ENCODE data around the gene DIP2C. TPM values are rescaled to one million over a fixed set of nuclear protein-coding genes. Genes with fewer than 3 reads are reported as not detected.

DIP2C gene
- total RNA-seq, 1 experiment from 2014 or later, result 11.0 TPM

DNA sequence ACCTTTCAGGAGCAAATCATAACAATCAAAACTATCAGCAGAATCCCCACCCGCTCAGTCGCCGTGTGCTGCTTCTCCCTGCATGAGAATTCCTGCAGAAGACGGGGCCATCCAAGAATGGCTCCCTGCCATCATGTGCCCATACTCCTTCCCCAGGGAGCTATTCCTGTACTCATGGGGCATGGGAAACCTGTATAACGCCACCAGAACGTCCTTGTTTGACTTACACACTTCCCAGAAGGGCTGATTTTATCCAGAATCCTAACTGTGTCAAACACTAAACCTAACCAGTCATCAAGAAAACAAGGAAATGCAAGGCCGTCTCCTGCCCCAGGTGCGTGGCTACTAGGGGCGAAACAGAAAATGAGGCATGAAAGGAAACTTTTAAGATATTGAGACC lies 16.0 kb downstream of the DIP2C start (continued):
- TF ChIP-seq, protein P1, sequence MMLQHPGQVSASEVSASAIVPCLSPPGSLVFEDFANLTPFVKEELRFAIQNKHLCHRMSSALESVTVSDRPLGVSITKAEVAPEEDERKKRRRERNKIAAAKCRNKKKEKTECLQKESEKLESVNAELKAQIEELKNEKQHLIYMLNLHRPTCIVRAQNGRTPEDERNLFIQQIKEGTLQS (CRISPR knock-in tag; conservative IDR thresholded peaks at IDR 0.05), result no peak
- TF ChIP-seq RELA (CRISPR knock-in tag; IDR thresholded peaks at IDR 0.05; ENCODE audit: borderline replicate concordance) (no peak), NFATC4 (CRISPR knock-in tag; IDR thresholded peaks at IDR 0.05) (no peak), CREB1 (CRISPR knock-in tag; IDR thresholded peaks at IDR 0.05) (no peak), NR2C2 (CRISPR knock-in tag; IDR thresholded peaks at IDR 0.05) (no peak), ZNF121 (CRISPR knock-in tag; IDR thresholded peaks at IDR 0.05) (no peak)
- TF ChIP-seq, protein P2, sequence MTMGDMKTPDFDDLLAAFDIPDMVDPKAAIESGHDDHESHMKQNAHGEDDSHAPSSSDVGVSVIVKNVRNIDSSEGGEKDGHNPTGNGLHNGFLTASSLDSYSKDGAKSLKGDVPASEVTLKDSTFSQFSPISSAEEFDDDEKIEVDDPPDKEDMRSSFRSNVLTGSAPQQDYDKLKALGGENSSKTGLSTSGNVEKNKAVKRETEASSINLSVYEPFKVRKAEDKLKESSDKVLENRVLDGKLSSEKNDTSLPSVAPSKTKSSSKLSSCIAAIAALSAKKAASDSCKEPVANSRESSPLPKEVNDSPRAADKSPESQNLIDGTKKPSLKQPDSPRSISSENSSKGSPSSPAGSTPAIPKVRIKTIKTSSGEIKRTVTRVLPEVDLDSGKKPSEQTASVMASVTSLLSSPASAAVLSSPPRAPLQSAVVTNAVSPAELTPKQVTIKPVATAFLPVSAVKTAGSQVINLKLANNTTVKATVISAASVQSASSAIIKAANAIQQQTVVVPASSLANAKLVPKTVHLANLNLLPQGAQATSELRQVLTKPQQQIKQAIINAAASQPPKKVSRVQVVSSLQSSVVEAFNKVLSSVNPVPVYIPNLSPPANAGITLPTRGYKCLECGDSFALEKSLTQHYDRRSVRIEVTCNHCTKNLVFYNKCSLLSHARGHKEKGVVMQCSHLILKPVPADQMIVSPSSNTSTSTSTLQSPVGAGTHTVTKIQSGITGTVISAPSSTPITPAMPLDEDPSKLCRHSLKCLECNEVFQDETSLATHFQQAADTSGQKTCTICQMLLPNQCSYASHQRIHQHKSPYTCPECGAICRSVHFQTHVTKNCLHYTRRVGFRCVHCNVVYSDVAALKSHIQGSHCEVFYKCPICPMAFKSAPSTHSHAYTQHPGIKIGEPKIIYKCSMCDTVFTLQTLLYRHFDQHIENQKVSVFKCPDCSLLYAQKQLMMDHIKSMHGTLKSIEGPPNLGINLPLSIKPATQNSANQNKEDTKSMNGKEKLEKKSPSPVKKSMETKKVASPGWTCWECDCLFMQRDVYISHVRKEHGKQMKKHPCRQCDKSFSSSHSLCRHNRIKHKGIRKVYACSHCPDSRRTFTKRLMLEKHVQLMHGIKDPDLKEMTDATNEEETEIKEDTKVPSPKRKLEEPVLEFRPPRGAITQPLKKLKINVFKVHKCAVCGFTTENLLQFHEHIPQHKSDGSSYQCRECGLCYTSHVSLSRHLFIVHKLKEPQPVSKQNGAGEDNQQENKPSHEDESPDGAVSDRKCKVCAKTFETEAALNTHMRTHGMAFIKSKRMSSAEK (CRISPR knock-in tag; IDR thresholded peaks at IDR 0.05; ENCODE audit: borderline replicate concordance), result no peak
- TF ChIP-seq, protein P3, sequence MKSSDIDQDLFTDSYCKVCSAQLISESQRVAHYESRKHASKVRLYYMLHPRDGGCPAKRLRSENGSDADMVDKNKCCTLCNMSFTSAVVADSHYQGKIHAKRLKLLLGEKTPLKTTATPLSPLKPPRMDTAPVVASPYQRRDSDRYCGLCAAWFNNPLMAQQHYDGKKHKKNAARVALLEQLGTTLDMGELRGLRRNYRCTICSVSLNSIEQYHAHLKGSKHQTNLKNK (CRISPR knock-in tag; IDR thresholded peaks at IDR 0.05), result no peak
- TF ChIP-seq, protein P4, sequence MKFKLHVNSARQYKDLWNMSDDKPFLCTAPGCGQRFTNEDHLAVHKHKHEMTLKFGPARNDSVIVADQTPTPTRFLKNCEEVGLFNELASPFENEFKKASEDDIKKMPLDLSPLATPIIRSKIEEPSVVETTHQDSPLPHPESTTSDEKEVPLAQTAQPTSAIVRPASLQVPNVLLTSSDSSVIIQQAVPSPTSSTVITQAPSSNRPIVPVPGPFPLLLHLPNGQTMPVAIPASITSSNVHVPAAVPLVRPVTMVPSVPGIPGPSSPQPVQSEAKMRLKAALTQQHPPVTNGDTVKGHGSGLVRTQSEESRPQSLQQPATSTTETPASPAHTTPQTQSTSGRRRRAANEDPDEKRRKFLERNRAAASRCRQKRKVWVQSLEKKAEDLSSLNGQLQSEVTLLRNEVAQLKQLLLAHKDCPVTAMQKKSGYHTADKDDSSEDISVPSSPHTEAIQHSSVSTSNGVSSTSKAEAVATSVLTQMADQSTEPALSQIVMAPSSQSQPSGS (CRISPR knock-in tag; IDR thresholded peaks at IDR 0.05; ENCODE audit: borderline replicate concordance, low read depth), result no peak

DNA sequence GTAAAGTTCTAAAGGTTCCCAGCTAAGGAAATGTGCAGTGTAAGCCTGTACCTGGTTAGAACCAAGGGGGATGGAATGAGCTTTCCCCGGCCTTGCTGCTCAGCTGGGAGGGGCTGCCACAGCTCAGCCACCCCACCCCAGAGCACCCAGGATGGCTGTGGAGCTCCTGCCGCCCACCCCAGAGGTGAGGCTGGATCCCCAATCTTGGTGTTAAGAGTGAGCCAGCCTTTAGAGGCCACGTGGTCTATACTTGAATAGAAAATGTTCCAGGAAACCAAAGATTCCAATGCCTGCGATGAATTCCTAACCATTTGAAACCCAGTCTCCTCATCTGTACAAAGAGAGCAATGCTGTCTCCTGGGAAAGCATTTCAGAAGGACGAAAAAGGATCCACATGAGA lies 16.5 kb downstream of the DIP2C start:
- peaks cover 7% of the 10 kb centered on the region for H3K36me3 Mint-ChIP-seq
- POLR2A ChIA-PET, result no interaction called here
- no peaks in the 10 kb centered on the region for H3K27me3 Mint-ChIP-seq (ENCODE audit: low read depth)
- CTCF ChIA-PET, result interaction anchor here (1.2 kb wide), 1 partner anchor 116 kb away, joined by 3 read pairs; no protein-coding TSS in a partner anchor
- ATAC-seq (no peak), DNase-seq (ENCODE audit: low spot score) (no peak)
- H3K9me3 Mint-ChIP-seq, result peaks cover 14% of the 10 kb centered on the region
- H3K4me3 Mint-ChIP-seq, result no peak overlapping the region
- no peak overlapping the region for H3K27ac Mint-ChIP-seq
- peaks cover 4% of the 10 kb centered on the region; the same call in 1 of the 2 replicates for H3K4me1 Mint-ChIP-seq
- TF ChIP-seq, protein P5, sequence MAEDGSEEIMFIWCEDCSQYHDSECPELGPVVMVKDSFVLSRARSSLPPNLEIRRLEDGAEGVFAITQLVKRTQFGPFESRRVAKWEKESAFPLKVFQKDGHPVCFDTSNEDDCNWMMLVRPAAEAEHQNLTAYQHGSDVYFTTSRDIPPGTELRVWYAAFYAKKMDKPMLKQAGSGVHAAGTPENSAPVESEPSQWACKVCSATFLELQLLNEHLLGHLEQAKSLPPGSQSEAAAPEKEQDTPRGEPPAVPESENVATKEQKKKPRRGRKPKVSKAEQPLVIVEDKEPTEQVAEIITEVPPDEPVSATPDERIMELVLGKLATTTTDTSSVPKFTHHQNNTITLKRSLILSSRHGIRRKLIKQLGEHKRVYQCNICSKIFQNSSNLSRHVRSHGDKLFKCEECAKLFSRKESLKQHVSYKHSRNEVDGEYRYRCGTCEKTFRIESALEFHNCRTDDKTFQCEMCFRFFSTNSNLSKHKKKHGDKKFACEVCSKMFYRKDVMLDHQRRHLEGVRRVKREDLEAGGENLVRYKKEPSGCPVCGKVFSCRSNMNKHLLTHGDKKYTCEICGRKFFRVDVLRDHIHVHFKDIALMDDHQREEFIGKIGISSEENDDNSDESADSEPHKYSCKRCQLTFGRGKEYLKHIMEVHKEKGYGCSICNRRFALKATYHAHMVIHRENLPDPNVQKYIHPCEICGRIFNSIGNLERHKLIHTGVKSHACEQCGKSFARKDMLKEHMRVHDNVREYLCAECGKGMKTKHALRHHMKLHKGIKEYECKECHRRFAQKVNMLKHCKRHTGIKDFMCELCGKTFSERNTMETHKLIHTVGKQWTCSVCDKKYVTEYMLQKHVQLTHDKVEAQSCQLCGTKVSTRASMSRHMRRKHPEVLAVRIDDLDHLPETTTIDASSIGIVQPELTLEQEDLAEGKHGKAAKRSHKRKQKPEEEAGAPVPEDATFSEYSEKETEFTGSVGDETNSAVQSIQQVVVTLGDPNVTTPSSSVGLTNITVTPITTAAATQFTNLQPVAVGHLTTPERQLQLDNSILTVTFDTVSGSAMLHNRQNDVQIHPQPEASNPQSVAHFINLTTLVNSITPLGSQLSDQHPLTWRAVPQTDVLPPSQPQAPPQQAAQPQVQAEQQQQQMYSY (CRISPR knock-in tag; IDR thresholded peaks at IDR 0.05), result no peak
- TF ChIP-seq, protein P6, sequence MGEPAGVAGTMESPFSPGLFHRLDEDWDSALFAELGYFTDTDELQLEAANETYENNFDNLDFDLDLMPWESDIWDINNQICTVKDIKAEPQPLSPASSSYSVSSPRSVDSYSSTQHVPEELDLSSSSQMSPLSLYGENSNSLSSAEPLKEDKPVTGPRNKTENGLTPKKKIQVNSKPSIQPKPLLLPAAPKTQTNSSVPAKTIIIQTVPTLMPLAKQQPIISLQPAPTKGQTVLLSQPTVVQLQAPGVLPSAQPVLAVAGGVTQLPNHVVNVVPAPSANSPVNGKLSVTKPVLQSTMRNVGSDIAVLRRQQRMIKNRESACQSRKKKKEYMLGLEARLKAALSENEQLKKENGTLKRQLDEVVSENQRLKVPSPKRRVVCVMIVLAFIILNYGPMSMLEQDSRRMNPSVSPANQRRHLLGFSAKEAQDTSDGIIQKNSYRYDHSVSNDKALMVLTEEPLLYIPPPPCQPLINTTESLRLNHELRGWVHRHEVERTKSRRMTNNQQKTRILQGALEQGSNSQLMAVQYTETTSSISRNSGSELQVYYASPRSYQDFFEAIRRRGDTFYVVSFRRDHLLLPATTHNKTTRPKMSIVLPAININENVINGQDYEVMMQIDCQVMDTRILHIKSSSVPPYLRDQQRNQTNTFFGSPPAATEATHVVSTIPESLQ (CRISPR knock-in tag; IDR thresholded peaks at IDR 0.05), result no peak
- no peak for TF ChIP-seq CREB1 (CRISPR knock-in tag; IDR thresholded peaks at IDR 0.05)
- no peak for TF ChIP-seq ZNF121 (CRISPR knock-in tag; IDR thresholded peaks at IDR 0.05)
- TF ChIP-seq, protein P7, sequence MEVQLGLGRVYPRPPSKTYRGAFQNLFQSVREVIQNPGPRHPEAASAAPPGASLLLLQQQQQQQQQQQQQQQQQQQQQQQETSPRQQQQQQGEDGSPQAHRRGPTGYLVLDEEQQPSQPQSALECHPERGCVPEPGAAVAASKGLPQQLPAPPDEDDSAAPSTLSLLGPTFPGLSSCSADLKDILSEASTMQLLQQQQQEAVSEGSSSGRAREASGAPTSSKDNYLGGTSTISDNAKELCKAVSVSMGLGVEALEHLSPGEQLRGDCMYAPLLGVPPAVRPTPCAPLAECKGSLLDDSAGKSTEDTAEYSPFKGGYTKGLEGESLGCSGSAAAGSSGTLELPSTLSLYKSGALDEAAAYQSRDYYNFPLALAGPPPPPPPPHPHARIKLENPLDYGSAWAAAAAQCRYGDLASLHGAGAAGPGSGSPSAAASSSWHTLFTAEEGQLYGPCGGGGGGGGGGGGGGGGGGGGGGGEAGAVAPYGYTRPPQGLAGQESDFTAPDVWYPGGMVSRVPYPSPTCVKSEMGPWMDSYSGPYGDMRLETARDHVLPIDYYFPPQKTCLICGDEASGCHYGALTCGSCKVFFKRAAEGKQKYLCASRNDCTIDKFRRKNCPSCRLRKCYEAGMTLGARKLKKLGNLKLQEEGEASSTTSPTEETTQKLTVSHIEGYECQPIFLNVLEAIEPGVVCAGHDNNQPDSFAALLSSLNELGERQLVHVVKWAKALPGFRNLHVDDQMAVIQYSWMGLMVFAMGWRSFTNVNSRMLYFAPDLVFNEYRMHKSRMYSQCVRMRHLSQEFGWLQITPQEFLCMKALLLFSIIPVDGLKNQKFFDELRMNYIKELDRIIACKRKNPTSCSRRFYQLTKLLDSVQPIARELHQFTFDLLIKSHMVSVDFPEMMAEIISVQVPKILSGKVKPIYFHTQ (CRISPR knock-in tag; IDR thresholded peaks at IDR 0.05), result no peak
- TF ChIP-seq FOXK1 (CRISPR knock-in tag; IDR thresholded peaks at IDR 0.05), result no peak
- TF ChIP-seq, protein P8, sequence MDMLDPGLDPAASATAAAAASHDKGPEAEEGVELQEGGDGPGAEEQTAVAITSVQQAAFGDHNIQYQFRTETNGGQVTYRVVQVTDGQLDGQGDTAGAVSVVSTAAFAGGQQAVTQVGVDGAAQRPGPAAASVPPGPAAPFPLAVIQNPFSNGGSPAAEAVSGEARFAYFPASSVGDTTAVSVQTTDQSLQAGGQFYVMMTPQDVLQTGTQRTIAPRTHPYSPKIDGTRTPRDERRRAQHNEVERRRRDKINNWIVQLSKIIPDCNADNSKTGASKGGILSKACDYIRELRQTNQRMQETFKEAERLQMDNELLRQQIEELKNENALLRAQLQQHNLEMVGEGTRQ (CRISPR knock-in tag; IDR thresholded peaks at IDR 0.05), result no peak
- TF ChIP-seq, protein P9, sequence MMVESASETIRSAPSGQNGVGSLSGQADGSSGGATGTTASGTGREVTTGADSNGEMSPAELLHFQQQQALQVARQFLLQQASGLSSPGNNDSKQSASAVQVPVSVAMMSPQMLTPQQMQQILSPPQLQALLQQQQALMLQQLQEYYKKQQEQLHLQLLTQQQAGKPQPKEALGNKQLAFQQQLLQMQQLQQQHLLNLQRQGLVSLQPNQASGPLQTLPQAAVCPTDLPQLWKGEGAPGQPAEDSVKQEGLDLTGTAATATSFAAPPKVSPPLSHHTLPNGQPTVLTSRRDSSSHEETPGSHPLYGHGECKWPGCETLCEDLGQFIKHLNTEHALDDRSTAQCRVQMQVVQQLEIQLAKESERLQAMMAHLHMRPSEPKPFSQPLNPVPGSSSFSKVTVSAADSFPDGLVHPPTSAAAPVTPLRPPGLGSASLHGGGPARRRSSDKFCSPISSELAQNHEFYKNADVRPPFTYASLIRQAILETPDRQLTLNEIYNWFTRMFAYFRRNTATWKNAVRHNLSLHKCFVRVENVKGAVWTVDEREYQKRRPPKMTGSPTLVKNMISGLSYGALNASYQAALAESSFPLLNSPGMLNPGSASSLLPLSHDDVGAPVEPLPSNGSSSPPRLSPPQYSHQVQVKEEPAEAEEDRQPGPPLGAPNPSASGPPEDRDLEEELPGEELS (CRISPR knock-in tag; IDR thresholded peaks at IDR 0.05), result no peak
- no peak for TF ChIP-seq EMX1 (CRISPR knock-in tag; IDR thresholded peaks at IDR 0.05)
- TF ChIP-seq ATF1 (CRISPR knock-in tag; IDR thresholded peaks at IDR 0.05), result no peak

All from WTC11 (cell line).